Mesothelial cell of epicardium (in vitro differentiated cells): ENCODE results near the gene GGT7. TPM values are rescaled to one million over a fixed set of nuclear protein-coding genes. Genes with fewer than 3 reads are reported as not detected.

ENCODE experiments used
- DNase-seq, 2 experiments: peaks; one replicate each; pipeline ENCODE4 v3.0.0; 2021; ENCODE audit warnings: low spot score in 2 of 2; ENCODE audit not compliant: unreplicated experiment in 2 of 2
- H3K27ac Mint-ChIP-seq: 2 replicates; pipeline ENCODE4 v1.8.0; 2021; ENCODE audit warnings: mixed read lengths
- H3K27me3 Mint-ChIP-seq: 2 replicates; pipeline ENCODE4 v1.8.0; 2021; ENCODE audit warnings: low read depth, mixed read lengths
- H3K36me3 Mint-ChIP-seq: 2 replicates; pipeline ENCODE4 v1.8.0; 2021; ENCODE audit warnings: mixed read lengths
- H3K4me1 Mint-ChIP-seq: 2 replicates; pipeline ENCODE4 v1.8.0; 2021; ENCODE audit warnings: mixed read lengths
- H3K4me3 Mint-ChIP-seq: 2 replicates; pipeline ENCODE4 v1.8.0; 2021; ENCODE audit warnings: mild to moderate bottlenecking, moderate library complexity, mixed read lengths
- H3K9me3 Mint-ChIP-seq: 2 replicates; pipeline ENCODE4 v1.8.0; 2021; ENCODE audit warnings: mixed read lengths
- total RNA-seq: library from RNA; stranded (reverse); gene quantifications from 3 replicates; pipeline ENCODE4 v1.2.1, GENCODE V29; 2021
- TF ChIP-seq, protein P1 (sequence below): fragments of 200-600 bp; sonication (generic); IDR thresholded peaks from one replicate; pipeline ENCODE4 v1.5.0; 2021; ENCODE audit warnings: antibody characterized with exemption; ENCODE audit not compliant: unreplicated experiment

The GGT7 gene
- total RNA-seq, 1 donor from 2014 or later = 35.9 TPM

- TF ChIP-seq, protein P1, sequence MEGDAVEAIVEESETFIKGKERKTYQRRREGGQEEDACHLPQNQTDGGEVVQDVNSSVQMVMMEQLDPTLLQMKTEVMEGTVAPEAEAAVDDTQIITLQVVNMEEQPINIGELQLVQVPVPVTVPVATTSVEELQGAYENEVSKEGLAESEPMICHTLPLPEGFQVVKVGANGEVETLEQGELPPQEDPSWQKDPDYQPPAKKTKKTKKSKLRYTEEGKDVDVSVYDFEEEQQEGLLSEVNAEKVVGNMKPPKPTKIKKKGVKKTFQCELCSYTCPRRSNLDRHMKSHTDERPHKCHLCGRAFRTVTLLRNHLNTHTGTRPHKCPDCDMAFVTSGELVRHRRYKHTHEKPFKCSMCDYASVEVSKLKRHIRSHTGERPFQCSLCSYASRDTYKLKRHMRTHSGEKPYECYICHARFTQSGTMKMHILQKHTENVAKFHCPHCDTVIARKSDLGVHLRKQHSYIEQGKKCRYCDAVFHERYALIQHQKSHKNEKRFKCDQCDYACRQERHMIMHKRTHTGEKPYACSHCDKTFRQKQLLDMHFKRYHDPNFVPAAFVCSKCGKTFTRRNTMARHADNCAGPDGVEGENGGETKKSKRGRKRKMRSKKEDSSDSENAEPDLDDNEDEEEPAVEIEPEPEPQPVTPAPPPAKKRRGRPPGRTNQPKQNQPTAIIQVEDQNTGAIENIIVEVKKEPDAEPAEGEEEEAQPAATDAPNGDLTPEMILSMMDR = no peak
- H3K27ac Mint-ChIP-seq = no peak overlapping the region
- H3K9me3 Mint-ChIP-seq = peaks cover 12% of the 10 kb centered on the region
- H3K4me3 Mint-ChIP-seq = no peak overlapping the region
- H3K27me3 Mint-ChIP-seq = no peaks in the 10 kb centered on the region
- peaks cover 26% of the 10 kb centered on the region for H3K36me3 Mint-ChIP-seq
- peaks cover 2% of the 10 kb centered on the region for H3K4me1 Mint-ChIP-seq
- DNase-seq = no peak
Observed at GRCh38 chr20:34806255-34806654, 66.4 kb downstream of the GGT7 start.

DNA sequence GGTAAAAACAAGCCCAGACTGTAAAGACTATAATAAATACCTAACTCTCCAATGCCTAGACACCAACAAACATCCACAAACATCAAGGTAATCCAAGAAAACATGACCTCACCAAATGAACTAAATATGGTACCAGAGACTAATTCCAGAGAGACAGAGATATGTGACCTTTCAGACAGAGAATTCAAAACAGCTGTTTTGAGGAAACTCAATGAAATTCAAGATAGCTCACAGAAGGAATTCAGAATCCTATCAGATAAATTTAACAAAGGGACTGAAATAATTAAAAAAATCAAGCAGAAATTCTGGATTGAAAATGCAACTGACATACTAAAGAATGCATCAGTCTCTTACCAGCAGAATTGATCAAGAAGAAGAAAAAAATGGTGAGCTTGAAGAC, 73.8 kb downstream of the GGT7 start:
- Mint-ChIP-seq H3K27ac (no peak overlapping the region), H3K9me3 (peaks cover 30% of the 10 kb centered on the region), H3K36me3 (peaks cover 31% of the 10 kb centered on the region), H3K4me1 (no peaks in the 10 kb centered on the region), H3K4me3 (no peak overlapping the region), H3K27me3 (no peaks in the 10 kb centered on the region)
- DNase-seq = no peak
- TF ChIP-seq, protein P1 = no peak

DNA sequence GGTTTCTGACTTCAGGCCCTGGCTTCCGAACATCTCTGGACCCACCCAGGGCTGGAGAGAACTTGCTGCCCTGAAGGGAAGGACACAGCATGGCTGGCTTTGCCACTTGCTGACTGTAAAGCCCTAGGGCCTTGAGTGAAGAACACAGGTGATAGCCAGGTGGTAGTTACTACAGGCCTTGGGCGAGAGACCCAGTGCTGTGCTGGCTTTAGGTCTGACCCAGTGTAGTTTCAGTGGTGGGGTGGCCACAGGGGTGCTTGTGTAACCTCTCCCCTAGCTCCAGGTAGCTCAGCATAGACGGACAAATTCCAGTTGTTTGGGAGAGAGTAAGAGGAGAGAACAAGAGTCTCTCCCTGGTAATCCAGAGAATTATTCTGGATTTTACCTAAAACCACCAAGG, 74.3 kb downstream of the GGT7 start:
- Mint-ChIP-seq H3K9me3 (peaks cover 30% of the 10 kb centered on the region), H3K4me3 (no peak overlapping the region), H3K36me3 (peaks cover 31% of the 10 kb centered on the region), H3K4me1 (no peaks in the 10 kb centered on the region), H3K27me3 (no peaks in the 10 kb centered on the region), H3K27ac (no peak overlapping the region)
- DNase-seq = no peak
- TF ChIP-seq, protein P1 = no peak

DNA sequence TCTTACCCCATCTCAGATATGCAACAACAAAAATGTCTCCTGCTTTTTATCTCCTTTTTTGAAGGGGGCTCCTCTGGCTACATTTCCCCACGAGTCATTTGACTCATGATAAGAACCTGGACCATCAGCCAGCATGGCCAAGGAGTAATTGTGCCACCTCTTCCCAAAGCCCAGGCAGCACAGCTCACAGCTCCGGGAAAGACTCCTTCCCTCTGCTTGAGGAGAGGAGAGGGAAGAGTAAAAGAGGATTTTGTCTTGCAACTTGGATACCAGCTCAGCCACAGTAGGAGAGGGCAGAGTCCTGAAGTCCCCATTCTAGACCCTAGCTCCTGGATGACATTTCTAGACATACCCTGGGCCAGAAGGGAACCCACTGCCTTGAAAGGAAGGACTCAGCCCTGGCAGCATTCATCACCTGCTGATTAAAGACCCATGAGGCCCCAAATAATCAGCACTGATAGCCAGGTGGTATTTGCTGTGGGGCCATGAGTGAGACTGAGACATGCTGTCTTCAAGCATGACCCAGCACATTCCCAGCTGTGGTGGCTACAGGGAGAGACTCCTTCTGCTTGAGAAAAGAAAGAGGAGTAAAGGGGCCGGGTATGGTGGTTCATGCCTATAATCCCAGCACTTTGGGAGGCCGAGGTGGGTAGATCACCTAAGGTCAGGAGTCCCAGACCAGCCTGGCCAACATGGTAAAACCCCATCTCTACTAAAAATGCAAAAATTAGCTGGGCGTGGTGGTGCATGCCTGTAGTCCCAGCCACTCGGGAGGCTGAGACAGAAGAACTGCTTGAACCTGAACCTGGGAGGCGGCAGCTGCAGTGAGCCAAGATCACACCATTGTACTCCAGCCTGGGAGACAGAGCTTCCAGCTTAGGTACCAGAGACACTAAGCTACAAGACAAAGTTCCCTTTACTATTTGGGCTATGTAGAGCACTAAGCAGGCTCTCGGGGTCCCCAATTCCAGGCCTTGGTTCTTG, 75.4 kb downstream of the GGT7 start:
- H3K4me3 Mint-ChIP-seq = no peak overlapping the region
- DNase-seq = no peak
- no peaks in the 10 kb centered on the region for H3K27me3 Mint-ChIP-seq
- H3K9me3 Mint-ChIP-seq = peaks cover 30% of the 10 kb centered on the region
- peaks cover 29% of the 10 kb centered on the region for H3K36me3 Mint-ChIP-seq
- TF ChIP-seq, protein P1 = no peak
- H3K27ac Mint-ChIP-seq = no peak overlapping the region
- no peaks in the 10 kb centered on the region for H3K4me1 Mint-ChIP-seq

Other genes starting within 250 kb of the GGT7 start
- gene PIGU, start 195.8 kb downstream of the GGT7 start, total RNA-seq = 31.7 to 34.1 TPM (median 32.6 TPM) in 3 replicates
- gene TP53INP2, start 168.5 kb downstream of the GGT7 start, total RNA-seq = 11.8 to 13.1 TPM (median 12.0 TPM) in 3 replicates
- gene NCOA6, start 47.2 kb downstream of the GGT7 start, total RNA-seq = 42.5 to 46.7 TPM (median 42.6 TPM) in 3 replicates
- 29.9 to 35.0 TPM (median 32.2 TPM) in 3 replicates for gene ACSS2, start 3.8 kb upstream of the GGT7 start, total RNA-seq
- 51.1 to 54.8 TPM (median 51.9 TPM) in 3 replicates for gene GSS, start 83.0 kb upstream of the GGT7 start, total RNA-seq
- 0.73 to 1.8 TPM (median 1.3 TPM) in 3 replicates for gene MYH7B, start 83.0 kb upstream of the GGT7 start, total RNA-seq
- 93.8 to 96.2 TPM (median 95.6 TPM) in 3 replicates for gene TRPC4AP, start 220.0 kb upstream of the GGT7 start, total RNA-seq